Mesenchymal stem cell (in vitro differentiated cells and primary cell): ENCODE results near the gene OOSP4B.
"Not testable (repeated sequence)": the region's sequence is repeated elsewhere in the genome, so short reads cannot be mapped to it uniquely, and the experiment has no call there.

Experiments
- DNase-seq: peaks from one replicate; pipeline ENCODE4 v3.0.0-alpha.2; 2013
- H2AFZ ChIP-seq: one replicate; pipeline ENCODE4 v1.6.1; 2013; ENCODE audit warnings: low read depth, mild to moderate bottlenecking, control low read depth, inconsistent platforms, low read length, moderate library complexity
- H2AK5ac ChIP-seq: 2 replicates; pipeline ENCODE4 v1.6.1; 2013; ENCODE audit warnings: low read length, moderate library complexity, mild to moderate bottlenecking, inconsistent platforms; ENCODE audit not compliant: severe bottlenecking
- H2BK120ac ChIP-seq: one replicate; pipeline ENCODE4 v1.6.1; 2013; ENCODE audit warnings: low read depth, mild to moderate bottlenecking, inconsistent platforms, low read length, moderate library complexity
- H2BK12ac ChIP-seq, 2 experiments: one replicate each; pipeline ENCODE4 v1.6.1; 2013; ENCODE audit warnings: inconsistent platforms in 2 of 2, low read length in 2 of 2, mild to moderate bottlenecking in 2 of 2, moderate library complexity in 2 of 2, control low read depth in 1 of 2
- H2BK15ac ChIP-seq: one replicate; pipeline ENCODE4 v1.6.1; 2013; ENCODE audit warnings: mild to moderate bottlenecking, low read depth, inconsistent platforms; ENCODE audit not compliant: poor library complexity, severe bottlenecking
- H2BK5ac ChIP-seq: 2 replicates; pipeline ENCODE4 v1.6.1; 2013; ENCODE audit warnings: low read depth, mild to moderate bottlenecking, low read length, control low read depth, inconsistent platforms; ENCODE audit not compliant: poor library complexity, severe bottlenecking
- H3K14ac ChIP-seq, 2 experiments: one replicate each; pipeline ENCODE4 v1.6.1; 2013; ENCODE audit warnings: inconsistent platforms in 2 of 2, low read length in 2 of 2, control low read depth in 1 of 2, mild to moderate bottlenecking in 1 of 2, moderate library complexity in 1 of 2
- H3K18ac ChIP-seq, 2 experiments: one replicate each; pipeline ENCODE4 v1.6.1; 2013; ENCODE audit warnings: inconsistent platforms in 2 of 2, low read length in 2 of 2, control low read depth in 1 of 2, low read depth in 1 of 2, mild to moderate bottlenecking in 1 of 2
- H3K23ac ChIP-seq, 2 experiments: one replicate each; pipeline ENCODE4 v1.6.1; 2013; ENCODE audit warnings: inconsistent platforms in 2 of 2, low read length in 2 of 2, mild to moderate bottlenecking in 2 of 2, moderate library complexity in 2 of 2, control low read depth in 1 of 2
- H3K27ac ChIP-seq: 2 replicates; pipeline ENCODE4 v1.5.1; 2013; ENCODE audit warnings: mild to moderate bottlenecking, moderate library complexity, low read length, control low read depth, inconsistent platforms; ENCODE audit not compliant: poor library complexity, severe bottlenecking
- H3K27me3 ChIP-seq, 2 experiments: 2 replicates each; pipeline versions ENCODE4 v1.6.1 to v1.7.0; 2013; ENCODE audit warnings: low read length in 2 of 2, mild to moderate bottlenecking in 2 of 2, moderate library complexity in 2 of 2, control low read depth in 1 of 2, inconsistent platforms in 1 of 2; ENCODE audit not compliant: control insufficient read depth in 1 of 2, insufficient read depth in 1 of 2
- H3K36me3 ChIP-seq, 2 experiments: 2 replicates each; pipeline versions ENCODE4 v1.6.1 to v1.7.0; 2013; ENCODE audit warnings: low read length in 2 of 2, control low read depth in 1 of 2, inconsistent platforms in 1 of 2, low read depth in 1 of 2, mild to moderate bottlenecking in 1 of 2; ENCODE audit not compliant: insufficient read depth in 2 of 2, control insufficient read depth in 1 of 2
- H3K4ac ChIP-seq, 2 experiments: one replicate each; pipeline ENCODE4 v1.6.1; 2013; ENCODE audit warnings: inconsistent platforms in 2 of 2, low read length in 2 of 2, mild to moderate bottlenecking in 2 of 2, moderate library complexity in 2 of 2, control low read depth in 1 of 2, low read depth in 1 of 2
- H3K4me1 ChIP-seq: 2 replicates; pipeline ENCODE4 v1.6.1; 2013; ENCODE audit warnings: low read depth, low read length, control low read depth; ENCODE audit not compliant: control insufficient read depth, insufficient read depth
- H3K4me2 ChIP-seq: 2 replicates; pipeline ENCODE4 v1.6.1; 2013; ENCODE audit warnings: low read length, mild to moderate bottlenecking, inconsistent platforms; ENCODE audit not compliant: poor library complexity, severe bottlenecking
- H3K4me3 ChIP-seq, 2 experiments: 2 replicates each; pipeline versions ENCODE4 v1.5.1 to v1.7.0; 2013; ENCODE audit warnings: low read length in 2 of 2, mild to moderate bottlenecking in 2 of 2, control low read depth in 1 of 2, low read depth in 1 of 2; ENCODE audit not compliant: insufficient read depth in 1 of 2
- H3K79me1 ChIP-seq: replicated peaks from 2 replicates; pipeline ENCODE4 v1.6.1; 2013; ENCODE audit warnings: mild to moderate bottlenecking, control low read depth, low read length, inconsistent platforms; ENCODE audit not compliant: poor library complexity, severe bottlenecking
- H3K9ac ChIP-seq: 2 replicates; pipeline ENCODE4 v1.7.0; 2013; ENCODE audit warnings: mild to moderate bottlenecking, low read length, moderate library complexity
- H3K9me3 ChIP-seq: 2 replicates; pipeline ENCODE4 v1.7.0; 2013; ENCODE audit warnings: mild to moderate bottlenecking, low read length; ENCODE audit not compliant: control insufficient read depth
- H4K8ac ChIP-seq: one replicate; pipeline ENCODE4 v1.6.1; 2013; ENCODE audit warnings: inconsistent platforms, mild to moderate bottlenecking, low read length, moderate library complexity
- H4K91ac ChIP-seq: one replicate; pipeline ENCODE4 v1.6.1; 2013; ENCODE audit warnings: mild to moderate bottlenecking, low read length, inconsistent platforms
- WGBS: methylation state at CpG from one replicate; pipeline ENCODE4 v1.1.7; 2013; ENCODE audit warnings: mixed read lengths; 5-methylcytosine and 5-hydroxymethylcytosine counted together

OOSP4B gene

DNA sequence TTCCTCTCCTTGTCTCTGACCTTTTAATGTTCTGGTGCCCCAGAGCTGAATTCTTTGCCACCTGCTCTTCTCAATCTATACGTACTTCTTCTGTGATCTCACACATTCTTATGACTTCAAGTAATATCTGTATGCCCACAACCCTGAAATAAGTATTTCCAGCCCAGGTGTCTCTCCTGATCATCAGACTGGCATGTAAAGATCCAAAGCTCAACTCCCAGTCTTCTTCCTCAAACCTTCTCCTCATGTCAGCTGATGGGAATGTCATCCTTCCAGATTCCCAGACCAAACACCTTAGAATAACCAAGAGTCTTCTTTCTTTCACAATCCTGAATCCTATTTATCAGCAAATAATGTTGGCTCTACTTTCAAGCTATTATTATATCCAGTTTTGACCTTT, 48.8 kb downstream of the OOSP4B start:
- Histone ChIP-seq H3K4me2 (no peak overlapping the region), H3K9me3 (no peaks in the 10 kb centered on the region), H3K27me3 (no peaks in the 10 kb centered on the region), H3K79me1 (no peaks in the 10 kb centered on the region), H2BK12ac (no peak overlapping the region), H3K4me1 (no peaks in the 10 kb centered on the region), H2AFZ (no peak overlapping the region), H2BK15ac (no peak overlapping the region), H3K4ac (no peak overlapping the region), H3K23ac (no peak overlapping the region), H4K8ac (no peak overlapping the region), H2BK120ac (no peak overlapping the region), H2AK5ac (no peak overlapping the region), H2BK5ac (no peak overlapping the region), H3K4me3 (no peak overlapping the region), H4K91ac (no peak overlapping the region), H3K36me3 (no peaks in the 10 kb centered on the region), H3K18ac (no peak overlapping the region), H3K9ac (no peak overlapping the region), H3K14ac (no peak overlapping the region), H3K27ac (no peak overlapping the region)
- WGBS = 89% methylated on average over 1 of the region's 1 CpG
- DNase-seq = no peak

DNA sequence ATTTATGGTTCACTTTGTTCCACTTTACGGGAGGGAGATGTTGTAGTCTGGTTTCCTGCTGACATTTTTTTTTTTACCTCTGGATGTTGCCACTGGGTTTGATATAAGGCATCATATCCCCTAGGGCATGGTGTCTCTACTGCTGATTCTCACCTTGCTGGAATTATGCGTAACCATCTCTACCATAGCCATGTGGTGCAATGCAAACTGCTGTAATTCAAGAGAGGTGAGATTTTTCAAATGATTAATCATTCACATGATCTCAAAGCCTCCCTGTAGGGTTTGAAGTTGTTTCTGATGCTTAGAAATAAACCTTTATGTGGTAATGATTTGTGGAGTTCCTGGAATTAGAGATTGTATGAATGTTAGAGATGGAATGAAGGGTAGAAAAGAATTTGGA, 52.5 kb downstream of the OOSP4B start:
- Histone ChIP-seq H2AFZ (no peak overlapping the region), H3K4me3 (no peak overlapping the region), H3K4me2 (no peak overlapping the region), H2BK12ac (no peak overlapping the region), H2AK5ac (no peak overlapping the region), H3K23ac (no peak overlapping the region), H3K9ac (no peak overlapping the region), H3K9me3 (no peaks in the 10 kb centered on the region), H3K4me1 (no peaks in the 10 kb centered on the region), H2BK15ac (no peak overlapping the region), H4K8ac (no peak overlapping the region), H3K14ac (no peak overlapping the region), H3K4ac (no peak overlapping the region), H3K27ac (no peak overlapping the region), H3K36me3 (no peaks in the 10 kb centered on the region), H2BK5ac (no peak overlapping the region), H3K18ac (no peak overlapping the region), H3K27me3 (no peaks in the 10 kb centered on the region), H4K91ac (no peak overlapping the region), H3K79me1 (no peaks in the 10 kb centered on the region), H2BK120ac (no peak overlapping the region)
- WGBS = 67% methylated on average over 2 of the region's 2 CpGs
- DNase-seq = no peak

DNA sequence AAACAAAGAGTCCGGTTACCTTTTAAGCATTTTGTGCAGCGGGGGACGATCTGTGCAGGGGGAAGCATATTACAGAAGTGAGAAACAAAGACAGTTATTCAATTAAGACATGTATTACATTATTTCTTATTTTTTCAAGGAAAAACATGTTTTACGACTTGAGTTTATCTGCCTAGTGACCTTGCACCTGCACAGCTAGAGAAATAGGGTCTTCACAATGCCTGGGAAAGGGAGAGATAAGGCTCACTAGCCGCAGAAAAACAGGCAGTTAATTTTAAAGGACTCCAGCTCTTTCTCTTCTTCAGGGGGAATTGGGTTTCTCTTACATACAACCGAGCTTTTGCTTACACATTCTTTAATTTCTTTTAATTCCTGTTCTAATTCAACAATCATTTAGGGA, 54.7 kb downstream of the OOSP4B start:
- not testable (repeated sequence) for H4K8ac ChIP-seq, H3K4me1 ChIP-seq, H3K18ac ChIP-seq, H2BK12ac ChIP-seq, H3K14ac ChIP-seq, H2BK5ac ChIP-seq, H3K4ac ChIP-seq, DNase-seq, H3K27ac ChIP-seq, H3K79me1 ChIP-seq, H3K9ac ChIP-seq, H3K4me3 ChIP-seq, H3K9me3 ChIP-seq, H2BK15ac ChIP-seq, H2AFZ ChIP-seq, H3K4me2 ChIP-seq, H2AK5ac ChIP-seq, H2BK120ac ChIP-seq, H3K27me3 ChIP-seq, H3K36me3 ChIP-seq, H4K91ac ChIP-seq, H3K23ac ChIP-seq
- 79% methylated on average over 6 of the region's 6 CpGs for WGBS

DNA sequence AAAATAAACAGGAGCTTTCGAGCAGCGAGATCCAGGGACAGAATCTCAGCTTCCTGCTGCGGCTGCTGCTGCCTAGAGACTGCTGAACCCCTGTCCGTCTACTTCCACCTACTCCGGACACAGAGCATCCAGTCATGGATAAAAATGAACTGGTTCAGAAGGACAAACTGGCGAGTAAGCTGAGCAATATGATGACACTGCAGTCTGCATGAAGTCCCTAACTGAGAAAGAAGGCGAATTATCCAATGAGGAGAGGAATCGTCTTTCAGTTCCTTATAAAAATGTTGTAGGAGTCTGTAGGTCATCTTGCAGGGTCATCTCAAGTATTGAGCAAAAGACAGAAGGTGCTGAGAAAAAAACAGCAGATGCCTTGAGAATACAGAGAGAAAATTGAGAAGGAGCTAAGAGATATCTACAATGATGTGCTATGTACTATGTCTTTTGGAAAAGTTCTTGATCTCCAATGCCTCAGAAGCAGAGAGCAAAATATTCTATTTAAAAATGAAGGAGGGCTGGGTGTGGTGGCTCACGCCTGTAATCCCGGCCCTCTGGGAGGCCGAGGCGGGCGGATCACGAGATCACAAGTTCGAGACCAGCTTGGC, 60.3 kb downstream of the OOSP4B start:
- H3K9me3 ChIP-seq = peaks cover 4% of the 10 kb centered on the region
- H2AK5ac ChIP-seq = no peak overlapping the region
- H3K4me1 ChIP-seq = no peaks in the 10 kb centered on the region
- H3K27me3 ChIP-seq = no peaks in the 10 kb centered on the region
- no peak overlapping the region for H2BK12ac ChIP-seq
- DNase-seq = no peak
- H3K4ac ChIP-seq = no peak overlapping the region
- no peak overlapping the region for H3K27ac ChIP-seq
- H4K8ac ChIP-seq = no peak overlapping the region
- no peaks in the 10 kb centered on the region for H3K36me3 ChIP-seq
- 91% methylated on average over 15 of the region's 15 CpGs for WGBS
- no peak overlapping the region for H3K14ac ChIP-seq
- no peak overlapping the region for H3K4me3 ChIP-seq
- H3K4me2 ChIP-seq = no peak overlapping the region
- no peak overlapping the region for H4K91ac ChIP-seq
- H3K9ac ChIP-seq = no peak overlapping the region
- H2BK15ac ChIP-seq = no peak overlapping the region
- no peak overlapping the region for H2BK5ac ChIP-seq
- H2BK120ac ChIP-seq = no peak overlapping the region
- no peaks in the 10 kb centered on the region for H3K79me1 ChIP-seq
- no peak overlapping the region for H3K18ac ChIP-seq
- H2AFZ ChIP-seq = no peak overlapping the region
- no peak overlapping the region for H3K23ac ChIP-seq
